Epidermal melanocyte (primary cell): ENCODE measurements around the gene PNPLA4.

Experiments used
- DNase-seq: peaks from one replicate; pipeline ENCODE4 v3.0.0; 2011; ENCODE audit warnings: low spot score; ENCODE audit not compliant: insufficient read length

Gene PNPLA4

GRCh38 chrX:7872042-7872441 is 55.2 kb downstream of the PNPLA4 start:
- no peak for DNase-seq

- DNase-seq = no peak
Measured at GRCh38 chrX:7852166-7852565, 75.0 kb downstream of the PNPLA4 start.
